ENCODE results near the gene CHST3. TPM values are rescaled to one million over a fixed set of nuclear protein-coding genes. Genes with fewer than 3 reads are reported as not detected.

Gene CHST3
- total and polyA plus RNA-seq, 9 of the 15 experiments (the other 6 are each of a cell fraction or from before 2014, with no cell fraction given), result 0.01 to 1.3 (median 0.15) TPM

- TF ChIP-seq MGA (IDR thresholded peaks at IDR 0.05), result no peak
- no peak for TF ChIP-seq SPI1 (IDR thresholded peaks at IDR 0.05; ENCODE audit: borderline replicate concordance, low read depth, low read length)
These were observed 4.7 kb upstream of the CHST3 start (continued) for GRCh38 chr10:71959526-71959925.

Data from K562 (cell line).